HepG2 (cell line): ENCODE results near the gene EVL. TPM values are rescaled to one million over a fixed set of nuclear protein-coding genes. Genes with fewer than 3 reads are reported as not detected.

Source experiments
- ATAC-seq: fragments of 200-7000 bp; cut with Tn5 transposase; 3 replicates; pipeline ENCODE4 v1.9.1; 2020; ENCODE audit warnings: mild to moderate bottlenecking, moderate library complexity
- BruUV-seq: library from RNA; stranded (reverse); fragments of 400-500 nt; replicated peaks from 2 replicates; lab custom pipeline; 2021; lab: Mats Ljungman, UMichigan
- CTCF ChIA-PET: fragments of 300-600 bp; formaldehyde crosslinking; extraction: SDS; loops from one replicate; lab custom pipeline; 2021; ENCODE audit warnings: low total read pairs, inconsistent platforms, low intra/inter-chr PET ratio; lab: Yijun Ruan, JAX
- POLR2A ChIA-PET: fragments of 350-600 bp; sonication (Branson Sonifier 250); formaldehyde crosslinking; loops from one replicate; lab custom pipeline; 2020; ENCODE audit warnings: antibody characterized with exemption, inconsistent platforms; lab: Yijun Ruan, JAX
- DNase-seq: peaks from one replicate; pipeline ENCODE4 v3.0.0-alpha.2; 2015; ENCODE audit warnings: low spot score
- FAIRE-seq: peaks from 3 replicates; lab custom pipeline; 2011; peaks lifted over from hg19 to GRCh38; lab: Jason Lieb, UNC
- H2AFZ ChIP-seq: one replicate; pipeline ENCODE4 v1.6.1; 2011; ENCODE audit warnings: low read length, inconsistent platforms
- H3K27ac ChIP-seq: fragments of 300-600 bp; 3 replicates; pipeline ENCODE4 v1.8.0; 2011; ENCODE audit warnings: mixed run types, mild to moderate bottlenecking, mixed read lengths, low read length, inconsistent platforms; ENCODE audit not compliant: insufficient read depth; ENCODE audit errors: extremely low read length
- H3K27me3 ChIP-seq, 2 experiments: fragments of 200-600 bp in 1 of 2; 2 replicates in 1 of 2; 3 replicates in 1 of 2; pipeline versions ENCODE4 v1.6.0 to v1.8.0; 2011; ENCODE audit warnings: low read length in 2 of 2, mild to moderate bottlenecking in 2 of 2, moderate library complexity in 2 of 2, inconsistent platforms in 1 of 2; ENCODE audit not compliant: insufficient read depth in 2 of 2, control insufficient read depth in 1 of 2
- H3K36me3 ChIP-seq, 2 experiments: fragments of 200-600 bp in 1 of 2; replicated peaks in 1 of 2; 2 replicates in 1 of 2; 3 replicates in 1 of 2; pipeline versions ENCODE4 v1.5.1 to v1.8.0; 2011; ENCODE audit warnings: low read length in 2 of 2, inconsistent platforms in 1 of 2; ENCODE audit not compliant: insufficient read depth in 2 of 2, control insufficient read depth in 1 of 2
- H3K4me1 ChIP-seq: 2 replicates; pipeline ENCODE4 v1.5.1; 2012; ENCODE audit warnings: low read length, inconsistent platforms; ENCODE audit not compliant: insufficient read depth
- H3K4me2 ChIP-seq: 2 replicates; pipeline ENCODE4 v1.6.0; 2011; ENCODE audit warnings: low read depth, low read length, inconsistent platforms
- H3K4me3 ChIP-seq, 3 experiments: fragments of 200-600 bp in 1 of 3; sonication (generic), shearing (Covaris generic) in 1 of 3; replicated peaks in 1 of 3; 2 replicates each; pipeline ENCODE4 v1.5.1; 2011 to 2016; ENCODE audit warnings: low read length in 3 of 3, inconsistent platforms in 2 of 3, low read depth in 2 of 3, mild to moderate bottlenecking in 2 of 3, control low read depth in 1 of 3, mixed read lengths in 1 of 3; ENCODE audit not compliant: insufficient read depth in 1 of 3
- H3K79me2 ChIP-seq: one replicate; pipeline ENCODE4 v1.6.1; 2011; ENCODE audit warnings: low read length, inconsistent platforms; ENCODE audit not compliant: insufficient read depth
- H3K9ac ChIP-seq: 2 replicates; pipeline ENCODE4 v1.6.0; 2011; ENCODE audit warnings: mild to moderate bottlenecking, low read depth, low read length, inconsistent platforms; ENCODE audit not compliant: insufficient read depth
- H3K9me3 ChIP-seq: 2 replicates; pipeline ENCODE4 v1.5.1; 2012; ENCODE audit warnings: mild to moderate bottlenecking, low read length
- H4K20me1 ChIP-seq: 2 replicates; pipeline ENCODE4 v1.6.0; 2011; ENCODE audit warnings: inconsistent platforms, mild to moderate bottlenecking, low read length, moderate library complexity; ENCODE audit not compliant: insufficient read depth
- ATRX ChIP-seq: sonication (generic); formaldehyde crosslinking; IDR thresholded peaks from 2 replicates; pipeline ENCODE4 v1.4.0; 2020; ENCODE audit warnings: missing genetic modification reagents, borderline replicate concordance
- CSRNP1 ChIP-seq: sonication (generic); formaldehyde crosslinking; IDR thresholded peaks from 2 replicates; pipeline ENCODE4 v1.8.1; 2023; ENCODE audit warnings: mild to moderate bottlenecking, missing genetic modification reagents
- ESRRA ChIP-seq: sonication (generic); formaldehyde crosslinking; IDR thresholded peaks from 2 replicates; pipeline ENCODE4 v1.5.1; 2020; ENCODE audit warnings: mild to moderate bottlenecking, low read depth, missing genetic modification reagents
- EZH2 ChIP-seq: conservative IDR thresholded peaks from 2 replicates; pipeline ENCODE4 v1.6.1; 2012; ENCODE audit warnings: mild to moderate bottlenecking, low read depth, low read length, moderate library complexity
- HES4 ChIP-seq: sonication (generic); formaldehyde crosslinking; IDR thresholded peaks from 2 replicates; pipeline ENCODE4 v1.9.0; 2021; ENCODE audit warnings: mild to moderate bottlenecking, missing genetic modification reagents, borderline replicate concordance
- NONO ChIP-seq, 2 experiments: fragments of 450-650 bp in 1 of 2; sonication (generic) in 1 of 2; formaldehyde crosslinking in 1 of 2; IDR thresholded peaks in 1 of 2; conservative IDR thresholded peaks in 1 of 2; 2 replicates each; pipeline versions ENCODE4 v1.6.1 to v1.8.0; 2017 to 2022; ENCODE audit warnings: mild to moderate bottlenecking in 1 of 2, missing genetic modification reagents in 1 of 2, moderate library complexity in 1 of 2
- NPAS2 ChIP-seq: sonication (generic); formaldehyde crosslinking; IDR thresholded peaks from 2 replicates; pipeline ENCODE4 v1.8.0; 2022; ENCODE audit warnings: mild to moderate bottlenecking, missing genetic modification reagents, borderline replicate concordance
- PCBP2 ChIP-seq: fragments of 200-400 bp; formaldehyde crosslinking; optimal IDR thresholded peaks from 2 replicates; pipeline ENCODE3; 2018; ENCODE audit warnings: low read length, low read depth; ENCODE audit not compliant: poor library complexity, severe bottlenecking
- ZBTB7A ChIP-seq: sonication (generic); formaldehyde crosslinking; IDR thresholded peaks from 2 replicates; pipeline ENCODE4 v1.8.0; 2022; ENCODE audit warnings: mild to moderate bottlenecking, missing genetic modification reagents
- ZNF24 ChIP-seq: fragments of 450-650 bp; IDR thresholded peaks from 2 replicates; pipeline ENCODE4 v1.6.1; 2017; ENCODE audit warnings: antibody characterized with exemption, mild to moderate bottlenecking
- ZNF709 ChIP-seq: sonication (generic); formaldehyde crosslinking; IDR thresholded peaks from 2 replicates; pipeline ENCODE4 v1.5.0; 2020; ENCODE audit warnings: mild to moderate bottlenecking, missing genetic modification reagents
- ZNF792 ChIP-seq: IDR thresholded peaks from 2 replicates; pipeline ENCODE4 v1.6.1; 2016
- WGBS: methylation state at CpG from one replicate; pipeline ENCODE4 v1.1.6; 2017; ENCODE audit warnings: low lambda C conversion rate; 5-methylcytosine and 5-hydroxymethylcytosine counted together
- in situ Hi-C: cut with HindIII; loops from 2 replicates; pipeline ENCODE4 v1.10.0; 2017; ENCODE audit warnings: low pct_unique_long_range_greater_than_20kb; ENCODE audit not compliant: extremely low pct_ligation_motif_present
- intact Hi-C: fragments of 100-400 bp; cut with micrococcal nuclease; formaldehyde crosslinking; loops from one replicate; pipeline ENCODE4 v1.10.0; 2022; ENCODE audit not compliant: unreplicated experiment
- polyA plus RNA-seq, 8 experiments: library from polyadenylated mRNA; depleted of rRNA in 3 of 8; stranded (reverse) in 7 of 8; unstranded in 1 of 8; fragments of >200 nt; fragmentation: Illumina TruSeq in 4 of 8; extraction: Trizol in 4 of 8; gene quantifications; 2 replicates each; pipeline versions ENCODE4 v1.2.1 to v1.2.3, GENCODE V29; 2011 to 2016; ENCODE audit warnings: low read depth in 4 of 8, missing spikeins in 1 of 8, mixed read lengths in 1 of 8; ENCODE audit not compliant: insufficient read depth in 1 of 8
- total RNA-seq, 5 experiments: library from RNA; depleted of rRNA; stranded (reverse); fragments of >200 nt; fragmentation: Illumina TruSeq; extraction: Trizol; gene quantifications; 2 replicates each; pipeline ENCODE4 v1.2.3, GENCODE V29; 2016; ENCODE audit warnings: low read depth in 1 of 5
- TF ChIP-seq, protein P1 (sequence below): sonication (generic); formaldehyde crosslinking; IDR thresholded peaks from 2 replicates; pipeline ENCODE4 v1.8.1; 2022; ENCODE audit warnings: low read depth, mild to moderate bottlenecking, missing genetic modification reagents

Gene EVL
- total and polyA plus RNA-seq, 2 of the 13 experiments (the other 11 are each of a cell fraction or from before 2014, with no cell fraction given) = 15.1 to 31.2 TPM

GRCh38 chr14:100060760-100061159 is 4.5 kb upstream of the EVL start (continued):
- TF ChIP-seq EZH2 = no peak
- no peak for TF ChIP-seq PCBP2
- no peak for TF ChIP-seq ZNF24

- ATAC-seq = no peak
- intact Hi-C loops = no loop called here
- no TSS peak for BruUV-seq
- no peak overlapping the region for H2AFZ ChIP-seq
- no peaks in the 10 kb centered on the region for H3K79me2 ChIP-seq
- H4K20me1 ChIP-seq = no peaks in the 10 kb centered on the region
- TF ChIP-seq ATRX (no peak), NONO (IDR thresholded peaks at IDR 0.05) (no peak), NONO (CRISPR knock-in tag; conservative IDR thresholded peaks at IDR 0.05) (no peak), ESRRA (CRISPR knock-in tag) (no peak), NPAS2 (CRISPR knock-in tag) (no peak), CSRNP1 (no peak), ZNF792 (CRISPR knock-in tag) (no peak), ZBTB7A (no peak), HES4 (no peak), ZNF709 (CRISPR knock-in tag) (no peak)
- TF ChIP-seq, protein P1, sequence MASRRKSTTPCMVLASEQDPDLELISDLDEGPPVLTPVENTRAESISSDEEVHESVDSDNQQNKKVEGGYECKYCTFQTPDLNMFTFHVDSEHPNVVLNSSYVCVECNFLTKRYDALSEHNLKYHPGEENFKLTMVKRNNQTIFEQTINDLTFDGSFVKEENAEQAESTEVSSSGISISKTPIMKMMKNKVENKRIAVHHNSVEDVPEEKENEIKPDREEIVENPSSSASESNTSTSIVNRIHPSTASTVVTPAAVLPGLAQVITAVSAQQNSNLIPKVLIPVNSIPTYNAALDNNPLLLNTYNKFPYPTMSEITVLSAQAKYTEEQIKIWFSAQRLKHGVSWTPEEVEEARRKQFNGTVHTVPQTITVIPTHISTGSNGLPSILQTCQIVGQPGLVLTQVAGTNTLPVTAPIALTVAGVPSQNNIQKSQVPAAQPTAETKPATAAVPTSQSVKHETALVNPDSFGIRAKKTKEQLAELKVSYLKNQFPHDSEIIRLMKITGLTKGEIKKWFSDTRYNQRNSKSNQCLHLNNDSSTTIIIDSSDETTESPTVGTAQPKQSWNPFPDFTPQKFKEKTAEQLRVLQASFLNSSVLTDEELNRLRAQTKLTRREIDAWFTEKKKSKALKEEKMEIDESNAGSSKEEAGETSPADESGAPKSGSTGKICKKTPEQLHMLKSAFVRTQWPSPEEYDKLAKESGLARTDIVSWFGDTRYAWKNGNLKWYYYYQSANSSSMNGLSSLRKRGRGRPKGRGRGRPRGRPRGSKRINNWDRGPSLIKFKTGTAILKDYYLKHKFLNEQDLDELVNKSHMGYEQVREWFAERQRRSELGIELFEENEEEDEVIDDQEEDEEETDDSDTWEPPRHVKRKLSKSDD (CRISPR knock-in tag) = no peak
- no peak overlapping the region for H3K27ac ChIP-seq
- CTCF ChIA-PET = no interaction called here
- H3K4me2 ChIP-seq = no peak overlapping the region
- H3K27me3 ChIP-seq = no peaks in the 10 kb centered on the region
- POLR2A ChIA-PET = no interaction called here
- H3K4me3 ChIP-seq = no peak overlapping the region
- peaks cover 9% of the 10 kb centered on the region for H3K4me1 ChIP-seq
- no peak overlapping the region for H3K9ac ChIP-seq
- in situ Hi-C loops = no loop called here
- no peaks in the 10 kb centered on the region for H3K9me3 ChIP-seq
- no peak for DNase-seq
- 96% methylated on average over 4 of the region's 4 CpGs for WGBS
- no peaks in the 10 kb centered on the region for H3K36me3 ChIP-seq
- FAIRE-seq = no peak
Measured at GRCh38 chr14:100062590-100062989, 2.6 kb upstream of the EVL start.
